Activated CD4-positive, alpha-beta T cell treated with anti-CD3 and anti-CD28 coated beads, Interleukin-2, amount 10 ng/mL, durations not matched to agents 24 days and 14 days (primary cell): ENCODE data around the gene AMELX. TPM values are rescaled to one million over a fixed set of nuclear protein-coding genes. Genes with fewer than 3 reads are reported as not detected.

Source experiments
- DNase-seq: peaks from one replicate; pipeline ENCODE4 v3.0.0; 2022
- H3K27ac Mint-ChIP-seq: one replicate; pipeline ENCODE4 v1.8.0; 2022; ENCODE audit warnings: mild to moderate bottlenecking, mixed read lengths
- H3K27me3 Mint-ChIP-seq: one replicate; pipeline ENCODE4 v1.8.0; 2022; ENCODE audit warnings: mixed read lengths
- H3K36me3 Mint-ChIP-seq: one replicate; pipeline ENCODE4 v1.8.0; 2022; ENCODE audit warnings: low read depth, mild to moderate bottlenecking, mixed read lengths
- H3K4me1 Mint-ChIP-seq: one replicate; pipeline ENCODE4 v1.8.0; 2021; ENCODE audit warnings: mixed read lengths
- H3K4me3 Mint-ChIP-seq: one replicate; pipeline ENCODE4 v1.8.0; 2022; ENCODE audit warnings: mild to moderate bottlenecking, moderate library complexity, mixed read lengths
- H3K9me3 Mint-ChIP-seq: one replicate; pipeline ENCODE4 v1.8.0; 2021; ENCODE audit warnings: mixed read lengths
- intact Hi-C: fragments of 100-400 bp; cut with micrococcal nuclease; formaldehyde crosslinking; loops from one replicate; pipeline ENCODE4 v1.15.1; 2023
- total RNA-seq: library from RNA; stranded (reverse); gene quantifications from 2 replicates; pipeline ENCODE4 v1.2.3, GENCODE V29; 2022

Gene AMELX
- total RNA-seq, 1 donor from 2014 or later, result not detected

- Mint-ChIP-seq H3K4me1 (no peaks in the 10 kb centered on the region), H3K36me3 (no peaks in the 10 kb centered on the region), H3K4me3 (no peak overlapping the region), H3K27ac (no peak overlapping the region), H3K9me3 (no peaks in the 10 kb centered on the region), H3K27me3 (no peaks in the 10 kb centered on the region)
- DNase-seq, result no peak
- intact Hi-C loops, result no loop called here
These were observed 38.6 kb downstream of the AMELX start for GRCh38 chrX:11331788-11332187.

- intact Hi-C loops, result no loop called here
- H3K27me3 Mint-ChIP-seq, result no peaks in the 10 kb centered on the region
These were observed 41.0 kb downstream of the AMELX start for GRCh38 chrX:11334165-11334564.

GRCh38 chrX:11336201-11336600 is 43.0 kb downstream of the AMELX start:
- no peak for DNase-seq
- no peak overlapping the region for H3K27ac Mint-ChIP-seq

More at GRCh38 chrX:11334165-11334564, 41.0 kb downstream of the AMELX start:
- no peak overlapping the region for H3K27ac Mint-ChIP-seq
- no peak for DNase-seq
- no peaks in the 10 kb centered on the region for H3K36me3 Mint-ChIP-seq
- H3K9me3 Mint-ChIP-seq, result no peaks in the 10 kb centered on the region
- no peaks in the 10 kb centered on the region for H3K4me1 Mint-ChIP-seq
- H3K4me3 Mint-ChIP-seq, result no peak overlapping the region

GRCh38 chrX:11337292-11338009 is 44.2 kb downstream of the AMELX start:
- DNase-seq, result no peak
- Mint-ChIP-seq H3K27me3 (no peaks in the 10 kb centered on the region), H3K4me3 (no peak overlapping the region), H3K36me3 (no peaks in the 10 kb centered on the region), H3K27ac (no peak overlapping the region), H3K9me3 (no peaks in the 10 kb centered on the region), H3K4me1 (peaks cover 4% of the 10 kb centered on the region)
- intact Hi-C loops, result no loop called here

More at GRCh38 chrX:11336201-11336600, 43.0 kb downstream of the AMELX start:
- no peaks in the 10 kb centered on the region for H3K27me3 Mint-ChIP-seq
- no peaks in the 10 kb centered on the region for H3K9me3 Mint-ChIP-seq
- intact Hi-C loops, result no loop called here
- no peak overlapping the region for H3K4me3 Mint-ChIP-seq
- peaks cover 2% of the 10 kb centered on the region for H3K4me1 Mint-ChIP-seq
- H3K36me3 Mint-ChIP-seq, result no peaks in the 10 kb centered on the region

GRCh38 chrX:11341274-11342201 is 48.3 kb downstream of the AMELX start:
- no peak overlapping the region for H3K27ac Mint-ChIP-seq
- intact Hi-C loops, result no loop called here
- no peak for DNase-seq
- no peaks in the 10 kb centered on the region for H3K27me3 Mint-ChIP-seq
- H3K4me1 Mint-ChIP-seq, result peaks cover 4% of the 10 kb centered on the region
- no peak overlapping the region for H3K4me3 Mint-ChIP-seq
- H3K9me3 Mint-ChIP-seq, result no peaks in the 10 kb centered on the region
- no peaks in the 10 kb centered on the region for H3K36me3 Mint-ChIP-seq

- no peaks in the 10 kb centered on the region for H3K27me3 Mint-ChIP-seq
- H3K36me3 Mint-ChIP-seq, result no peaks in the 10 kb centered on the region
- no peak overlapping the region for H3K27ac Mint-ChIP-seq
- no peak for DNase-seq
- no peaks in the 10 kb centered on the region for H3K9me3 Mint-ChIP-seq
- H3K4me1 Mint-ChIP-seq, result peaks cover 4% of the 10 kb centered on the region
- H3K4me3 Mint-ChIP-seq, result no peak overlapping the region
- intact Hi-C loops, result no loop called here
These were observed 49.5 kb downstream of the AMELX start for GRCh38 chrX:11342673-11343072.

DNA sequence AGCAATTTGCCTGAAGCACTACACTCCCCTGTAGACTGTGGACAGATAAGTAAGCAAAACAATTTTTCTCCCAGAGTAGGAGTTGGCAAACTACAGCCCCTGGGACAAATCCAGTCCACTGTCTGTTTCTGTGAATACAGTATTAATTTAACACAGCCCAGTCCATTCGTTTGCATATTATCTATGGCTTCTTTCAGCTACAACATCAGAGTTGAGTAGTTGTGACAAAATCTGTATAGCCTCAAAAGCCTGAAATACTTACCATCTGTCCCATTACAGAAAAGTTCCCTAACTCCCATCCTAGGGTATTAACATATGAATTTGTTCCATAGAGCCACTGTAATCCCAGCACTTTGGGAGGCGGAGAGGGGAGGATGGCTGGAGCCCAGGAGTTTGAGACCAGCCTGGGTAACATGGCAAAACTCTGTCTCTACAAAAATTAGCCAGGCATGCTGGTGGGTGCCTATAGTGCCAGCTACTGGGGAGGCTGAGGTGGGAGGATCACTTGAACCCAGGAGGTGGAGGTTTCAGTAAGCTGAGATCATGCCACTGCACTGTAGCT is 53.0 kb downstream of the AMELX start:
- intact Hi-C loops, result no loop called here
- no peaks in the 10 kb centered on the region for H3K36me3 Mint-ChIP-seq

DNA sequence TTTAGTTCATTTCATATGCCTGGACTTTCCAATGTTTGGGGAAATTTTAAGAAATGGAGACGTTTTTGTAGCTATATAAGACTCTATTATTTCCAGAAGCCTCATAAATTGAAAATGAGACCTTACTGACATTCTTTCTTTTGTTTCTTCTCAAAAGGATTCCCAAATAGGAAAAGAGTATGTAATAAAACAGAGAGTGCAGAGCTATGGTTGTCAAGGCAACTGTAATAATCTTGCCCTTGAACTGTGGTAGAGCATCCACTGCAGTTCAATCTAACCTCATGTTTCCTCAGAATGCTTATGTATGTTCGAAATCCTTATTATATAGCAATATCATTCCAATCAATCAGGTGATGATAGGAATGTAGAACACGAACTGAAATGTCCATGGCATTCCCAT is 54.1 kb downstream of the AMELX start:
- Mint-ChIP-seq H3K27ac (no peak overlapping the region), H3K36me3 (no peaks in the 10 kb centered on the region), H3K4me3 (no peak overlapping the region), H3K9me3 (no peaks in the 10 kb centered on the region), H3K27me3 (no peaks in the 10 kb centered on the region), H3K4me1 (no peaks in the 10 kb centered on the region)
- intact Hi-C loops, result no loop called here
- no peak for DNase-seq

More for the DNA sequence above, 53.0 kb downstream of the AMELX start:
- no peak overlapping the region for H3K27ac Mint-ChIP-seq
- no peaks in the 10 kb centered on the region for H3K27me3 Mint-ChIP-seq
- H3K4me3 Mint-ChIP-seq, result no peak overlapping the region
- H3K9me3 Mint-ChIP-seq, result no peaks in the 10 kb centered on the region
- peaks cover 2% of the 10 kb centered on the region for H3K4me1 Mint-ChIP-seq
- no peak for DNase-seq

DNA sequence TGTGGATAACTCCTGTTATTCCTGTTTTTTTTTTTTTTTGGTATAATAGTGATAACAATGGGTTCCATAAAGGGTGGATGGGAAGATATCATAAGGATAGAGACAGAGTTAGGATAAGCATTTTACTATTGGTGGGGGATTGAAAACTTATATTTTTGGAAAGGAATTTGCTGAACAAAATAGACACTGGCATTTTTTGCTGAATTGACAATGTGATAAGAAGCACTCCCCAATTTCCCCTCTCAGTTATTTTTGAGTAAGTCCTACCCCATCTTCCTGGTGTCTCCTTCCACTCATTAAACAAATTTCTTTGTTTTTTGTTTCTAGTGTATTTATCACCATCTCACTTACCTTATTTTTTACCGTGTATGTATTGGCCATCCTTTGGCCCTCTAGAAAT is 55.8 kb downstream of the AMELX start:
- Mint-ChIP-seq H3K9me3 (no peaks in the 10 kb centered on the region), H3K27ac (no peak overlapping the region)

DNA sequence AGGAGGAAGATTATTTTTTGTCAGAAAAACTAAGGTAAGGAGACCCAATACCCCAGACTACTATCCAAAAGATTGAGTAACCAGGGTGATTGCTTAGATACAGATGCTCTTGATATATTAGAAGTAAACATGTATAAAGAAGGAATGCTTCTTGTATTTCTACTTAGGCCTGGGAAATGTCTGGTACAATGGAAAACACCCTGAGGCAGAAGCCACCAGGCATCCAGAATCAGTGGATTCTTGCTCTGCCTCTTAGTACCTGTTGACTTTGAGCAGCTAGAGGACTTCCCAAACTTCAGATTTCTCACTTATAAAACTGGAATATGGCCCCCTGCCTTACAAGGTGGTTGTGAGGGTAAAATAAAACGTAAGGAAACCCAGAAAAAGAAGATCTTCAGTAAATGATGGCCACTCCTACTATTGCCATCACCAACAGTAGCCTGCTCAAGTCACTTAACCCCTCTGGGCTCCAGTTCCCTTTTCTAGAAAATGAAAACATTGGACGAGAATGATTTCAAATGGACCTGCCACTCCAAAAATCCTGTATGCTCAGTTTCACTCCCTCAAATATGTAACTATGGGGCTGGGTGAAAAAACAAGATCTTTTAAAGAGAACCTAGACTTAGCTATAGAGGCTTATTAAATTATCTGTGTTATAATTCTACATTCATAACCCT is 56.6 kb downstream of the AMELX start:
- Mint-ChIP-seq H3K36me3 (no peaks in the 10 kb centered on the region), H3K9me3 (no peaks in the 10 kb centered on the region), H3K27me3 (no peaks in the 10 kb centered on the region), H3K4me3 (no peak overlapping the region), H3K4me1 (no peaks in the 10 kb centered on the region), H3K27ac (no peak overlapping the region)
- intact Hi-C loops, result no loop called here
- DNase-seq, result no peak

More for the DNA sequence above, 55.8 kb downstream of the AMELX start:
- H3K36me3 Mint-ChIP-seq, result no peaks in the 10 kb centered on the region
- H3K4me1 Mint-ChIP-seq, result no peaks in the 10 kb centered on the region
- intact Hi-C loops, result no loop called here
- H3K4me3 Mint-ChIP-seq, result no peak overlapping the region
- no peak for DNase-seq
- H3K27me3 Mint-ChIP-seq, result no peaks in the 10 kb centered on the region

Other genes starting within 250 kb of the AMELX start
- 26.0 and 27.2 TPM in 2 replicates for gene HCCS, start 182.1 kb upstream of the AMELX start, total RNA-seq